Lung (tissue), 12 donors: ENCODE measurements around the gene EMD. TPM values are rescaled to one million over a fixed set of nuclear protein-coding genes. Genes with fewer than 3 reads are reported as not detected.

Source experiments
- ATAC-seq: fragments of 200-7000 bp; cut with Tn5 transposase; one replicate; pipeline ENCODE4 v1.9.1; 2020; ENCODE audit warnings: moderate number of reproducible peaks; ENCODE audit not compliant: insufficient read depth, low FRiP score
- DNase-seq, 3 donors: peaks; one replicate each; pipeline ENCODE4 v3.0.0-alpha.2; 2013 to 2017
- H3K27ac ChIP-seq, 2 donors: one replicate each; pipeline ENCODE4 v1.5.1; 2013; ENCODE audit warnings: mild to moderate bottlenecking in 2 of 2, moderate library complexity in 2 of 2, control low read depth in 1 of 2, inconsistent platforms in 1 of 2, low read depth in 1 of 2, low read length in 1 of 2
- H3K27me3 ChIP-seq, 3 donors: one replicate each; pipeline ENCODE4 v1.5.1; 2013; ENCODE audit warnings: low read length in 2 of 3; ENCODE audit not compliant: control insufficient read depth in 3 of 3, insufficient read depth in 3 of 3
- H3K36me3 ChIP-seq, 4 donors: one replicate each; pipeline ENCODE4 v1.5.1; 2013; ENCODE audit warnings: low read length in 4 of 4, mild to moderate bottlenecking in 1 of 4, moderate library complexity in 1 of 4; ENCODE audit not compliant: control insufficient read depth in 4 of 4, insufficient read depth in 4 of 4
- H3K4me1 ChIP-seq, 5 donors: one replicate each; pipeline ENCODE4 v1.5.1; 2013; ENCODE audit warnings: low read length in 5 of 5, mild to moderate bottlenecking in 2 of 5, moderate library complexity in 1 of 5; ENCODE audit not compliant: control insufficient read depth in 5 of 5, insufficient read depth in 5 of 5
- H3K4me3 ChIP-seq: one replicate; pipeline ENCODE4 v1.5.1; 2013; ENCODE audit warnings: mild to moderate bottlenecking, control low read depth, moderate library complexity
- H3K9ac ChIP-seq, 2 donors: one replicate each; pipeline ENCODE4 v1.5.1; 2013; ENCODE audit warnings: low read length in 2 of 2, control low read depth in 1 of 2; ENCODE audit not compliant: insufficient read depth in 1 of 2
- H3K9me3 ChIP-seq, 4 donors: one replicate each; pipeline ENCODE4 v1.5.1; 2013; ENCODE audit warnings: low read length in 3 of 4, mild to moderate bottlenecking in 1 of 4, moderate library complexity in 1 of 4; ENCODE audit not compliant: control insufficient read depth in 4 of 4, insufficient read depth in 3 of 4
- CTCF ChIP-seq: IDR thresholded peaks from 2 replicates; pipeline ENCODE4 v1.5.1; 2012; ENCODE audit warnings: mild to moderate bottlenecking; ENCODE audit errors: control extremely low read depth, extremely low read depth
- WGBS, 2 donors: extraction: QIAGEN DNeasy Blood & Tissue Kit; methylation state at CpG; one replicate each; pipeline ENCODE4 v1.1.7; 2013; 5-methylcytosine and 5-hydroxymethylcytosine counted together
- polyA plus RNA-seq, 2 donors: library from polyadenylated mRNA; stranded (reverse); fragments of 200-250 nt; gene quantifications; one replicate each; pipeline ENCODE4 v1.2.1, GENCODE V29; 2013
- total RNA-seq, 2 donors: library from RNA; depleted of rRNA in 1 of 2; stranded (reverse); fragments of >200 nt in 1 of 2; gene quantifications; one replicate each; pipeline ENCODE4 v1.2.1, GENCODE V29; 2014 to 2021
- donor health status: control.
- donor health status: control.
- donor health status: Bipolar disorder and iron deficiency.
- donor health status: healthy.
- donor health status: DM: yes; HTN: yes; CAD: no.

EMD gene
- total and polyA plus RNA-seq, 4 donors: 33.0 to 108 (median 74.8) TPM

GRCh38 chrX:154349979-154350378 is 29.1 kb upstream of the EMD start:
- H3K27ac ChIP-seq: no peak overlapping the region
- no peak overlapping the region for H3K4me3 ChIP-seq
- peaks cover 7 to 54% (median 26%) of the 10 kb centered on the region in 4 donors for H3K36me3 ChIP-seq
- H3K4me1 ChIP-seq: peaks cover 0 to 3% (median 0%) of the 10 kb centered on the region in 5 donors
- ATAC-seq (no peak), DNase-seq (no peak)
- no peaks in the 10 kb centered on the region for H3K9me3 ChIP-seq
- no peak overlapping the region for H3K9ac ChIP-seq
- TF ChIP-seq CTCF: no peak
- no peaks in the 10 kb centered on the region for H3K27me3 ChIP-seq
- WGBS, 2 donors: 89 to 90% methylated on average over 9 to 15 of the region's 15 CpGs

GRCh38 chrX:154350429-154351182 is 28.5 kb upstream of the EMD start:
- H3K4me1 ChIP-seq: peaks cover 0 to 3% (median 0%) of the 10 kb centered on the region in 5 donors
- 80 to 85% methylated on average over 15 to 19 of the region's 19 CpGs for WGBS, 2 donors
- no peak overlapping the region for H3K27ac ChIP-seq
- peaks cover 7 to 58% (median 28%) of the 10 kb centered on the region in 4 donors for H3K36me3 ChIP-seq
- no peak overlapping the region for H3K4me3 ChIP-seq
- H3K9ac ChIP-seq: no peak overlapping the region
- no peak for ATAC-seq
- no peak for DNase-seq
- no peaks in the 10 kb centered on the region for H3K27me3 ChIP-seq
- TF ChIP-seq CTCF: no peak
- no peaks in the 10 kb centered on the region for H3K9me3 ChIP-seq

- Histone ChIP-seq H3K9me3 (no peaks in the 10 kb centered on the region), H3K4me3 (no peak overlapping the region), H3K36me3 (peaks cover 7 to 65% (median 28%) of the 10 kb centered on the region in 4 donors), H3K9ac (no peak overlapping the region), H3K27me3 (no peaks in the 10 kb centered on the region), H3K4me1 (peaks cover 0 to 3% (median 0%) of the 10 kb centered on the region in 5 donors), H3K27ac (peak overlapping the region in 1 of 2 donors; percentile 9)
- no peak for DNase-seq
- WGBS, 2 donors: 70 to 77% methylated on average over 22 to 30 of the region's 30 CpGs
- no peak for TF ChIP-seq CTCF
- ATAC-seq: no peak
These were observed 27.7 kb upstream of the EMD start for GRCh38 chrX:154351183-154352011.
